GM12873 (cell line): ENCODE data around the gene CCM2L.

Experiments used
- CTCF ChIP-seq: IDR thresholded peaks from 2 replicates; pipeline ENCODE4 v1.5.1; 2012; ENCODE audit warnings: low read depth, mild to moderate bottlenecking, moderate library complexity, low read length, control low read depth; ENCODE audit not compliant: insufficient read depth; ENCODE audit errors: missing control alignments

The CCM2L gene

GRCh38 chr20:31984981-31985471, 25.2 kb upstream of the CCM2L start:
- no peak for TF ChIP-seq CTCF

GRCh38 chr20:31987744-31988143, 22.5 kb upstream of the CCM2L start:
- no peak for TF ChIP-seq CTCF

GRCh38 chr20:31988430-31989015, 21.7 kb upstream of the CCM2L start:
- TF ChIP-seq CTCF = no peak

GRCh38 chr20:31989030-31989645, 21.1 kb upstream of the CCM2L start:
- TF ChIP-seq CTCF = no peak

- TF ChIP-seq CTCF = no peak
Measured at GRCh38 chr20:31990641-31991338, 19.4 kb upstream of the CCM2L start.

- TF ChIP-seq CTCF = no peak
Measured at GRCh38 chr20:31991339-31991705, 18.9 kb upstream of the CCM2L start.

GRCh38 chr20:31992086-31992485, 18.2 kb upstream of the CCM2L start:
- no peak for TF ChIP-seq CTCF
